GM12878 (cell line): ENCODE measurements around the gene TRIM28.

Source experiments
- FOXM1 ChIP-seq: IDR thresholded peaks from 2 replicates; pipeline ENCODE4 v1.6.1; 2012; ENCODE audit warnings: low read depth, mild to moderate bottlenecking, inconsistent platforms, low read length, moderate library complexity
- NBN ChIP-seq: fragments of 450-650 bp; IDR thresholded peaks from 2 replicates; pipeline ENCODE4 v1.6.1; 2016

- TF ChIP-seq FOXM1: no peak
- no peak for TF ChIP-seq NBN
Measured at GRCh38 chr19:58566989-58567388, 23.1 kb downstream of the TRIM28 start.
